Measurements from ENCODE around the gene BRD2.

BRD2 gene

GRCh38 chr6:32972353-32973143 is 4.2 kb downstream of the BRD2 start:
- DNase-seq: peak; percentile 33 to 63 (median 58)

- DNase-seq: peak; percentile 41 to 66 (median 56)
Observed at GRCh38 chr6:32973144-32974015, 5.0 kb downstream of the BRD2 start.

- peak; percentile 41 to 65 (median 64) for DNase-seq
Observed at GRCh38 chr6:32974016-32974333, 5.6 kb downstream of the BRD2 start.

- peak in 1 of 4 experiments; percentile 29 for DNase-seq
Observed at GRCh38 chr6:32974541-32975308, 6.3 kb downstream of the BRD2 start.

GRCh38 chr6:32975886-32976285 is 7.5 kb downstream of the BRD2 start:
- no peak for DNase-seq

- DNase-seq: no peak
Observed at GRCh38 chr6:32976334-32977069, 8.1 kb downstream of the BRD2 start.

GRCh38 chr6:32977272-32977952 is 9.0 kb downstream of the BRD2 start:
- no peak for DNase-seq

- no peak for DNase-seq
Observed at GRCh38 chr6:32977953-32978324, 9.5 kb downstream of the BRD2 start.

GRCh38 chr6:32979720-32980487 is 11.5 kb downstream of the BRD2 start:
- DNase-seq: no peak

GRCh38 chr6:32980488-32981038 is 12.2 kb downstream of the BRD2 start:
- DNase-seq: no peak

- DNase-seq: no peak
Observed at GRCh38 chr6:32982084-32982701, 13.8 kb downstream of the BRD2 start.

- DNase-seq: no peak
Observed at GRCh38 chr6:32982702-32983492, 14.5 kb downstream of the BRD2 start.

- no peak for DNase-seq
Observed at GRCh38 chr6:32983493-32983848, 15.1 kb downstream of the BRD2 start.

- no peak for DNase-seq
Observed at GRCh38 chr6:32983964-32984621, 15.7 kb downstream of the BRD2 start.

- peak; percentile 81 to 91 (median 87) for DNase-seq
Observed at GRCh38 chr6:32984622-32985389, 16.4 kb downstream of the BRD2 start.

- no peak for DNase-seq
Observed at GRCh38 chr6:32989368-32989767, 21.0 kb downstream of the BRD2 start.

GRCh38 chr6:32991972-32992371 is 23.6 kb downstream of the BRD2 start:
- no peak for DNase-seq

- no peak for DNase-seq
Observed at GRCh38 chr6:32993363-32993973, 25.1 kb downstream of the BRD2 start.
